Stimulated activated CD4-positive, alpha-beta T cell treated with anti-CD3 and anti-CD28 coated beads, Interleukin-4, amount 100 ng/mL, for 48 hours (primary cell): Measurements from ENCODE around the gene BRD2.

Experiments used
- DNase-seq, 2 donors: peaks; one replicate each; pipeline ENCODE4 v3.0.0-alpha.2; 2020; ENCODE audit warnings: low read depth in 2 of 2

BRD2 gene

GRCh38 chr6:33029328-33030184 lies 61.2 kb downstream of the BRD2 start:
- no peak for DNase-seq

GRCh38 chr6:33030245-33030644 lies 61.9 kb downstream of the BRD2 start:
- DNase-seq: no peak
